HG03558 (cell line): ENCODE measurements around the gene PIGS.
"Not testable (repeated sequence)": the region's sequence is repeated elsewhere in the genome, so short reads cannot be mapped to it uniquely, and the experiment has no call there.

Experiments
- ATAC-seq: cut with Tn5 transposase; IDR thresholded peaks from one replicate; pipeline ENCODE4 v1.9.1; 2021; ENCODE audit warnings: moderate number of reproducible peaks; ENCODE audit not compliant: unreplicated experiment; ENCODE audit errors: extremely low read depth

The PIGS gene

DNA sequence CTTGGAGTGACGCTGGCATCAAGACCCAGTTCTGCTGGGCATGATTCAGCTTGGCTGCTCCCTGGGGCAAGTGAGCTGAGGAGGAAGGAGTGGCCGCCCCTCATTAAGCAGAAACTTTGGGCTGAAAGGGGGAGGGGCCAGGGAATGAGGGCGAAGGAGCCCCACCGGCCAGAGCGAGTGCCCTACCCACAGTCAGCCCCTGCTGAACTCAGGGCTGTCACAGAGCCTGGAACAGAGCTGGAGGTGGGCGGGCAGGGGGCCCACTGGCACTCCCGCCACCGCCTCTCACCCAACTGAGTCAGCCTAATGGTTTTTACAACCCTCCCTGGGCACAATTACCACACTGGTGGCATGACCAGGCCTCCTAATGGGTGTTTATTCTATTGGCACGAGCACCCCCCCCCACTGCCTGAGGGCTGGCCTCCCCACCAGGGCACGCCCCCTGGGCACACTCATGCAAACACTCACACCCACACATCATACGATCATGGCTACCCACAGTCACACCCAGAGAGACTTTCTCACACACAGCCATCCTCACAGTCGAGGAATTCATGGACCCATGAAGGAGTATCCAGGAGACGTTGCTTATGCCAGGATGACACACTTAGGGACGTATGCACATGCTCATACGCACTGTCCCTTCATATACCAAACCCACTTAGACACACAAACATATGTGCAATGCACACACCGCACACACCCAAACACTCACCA lies 38.1 kb downstream of the PIGS start:
- ATAC-seq: no peak

- ATAC-seq: no peak
Measured at GRCh38 chr17:28532050-28532960, 39.0 kb downstream of the PIGS start.

GRCh38 chr17:28530926-28531325 lies 40.4 kb downstream of the PIGS start:
- ATAC-seq: no peak

DNA sequence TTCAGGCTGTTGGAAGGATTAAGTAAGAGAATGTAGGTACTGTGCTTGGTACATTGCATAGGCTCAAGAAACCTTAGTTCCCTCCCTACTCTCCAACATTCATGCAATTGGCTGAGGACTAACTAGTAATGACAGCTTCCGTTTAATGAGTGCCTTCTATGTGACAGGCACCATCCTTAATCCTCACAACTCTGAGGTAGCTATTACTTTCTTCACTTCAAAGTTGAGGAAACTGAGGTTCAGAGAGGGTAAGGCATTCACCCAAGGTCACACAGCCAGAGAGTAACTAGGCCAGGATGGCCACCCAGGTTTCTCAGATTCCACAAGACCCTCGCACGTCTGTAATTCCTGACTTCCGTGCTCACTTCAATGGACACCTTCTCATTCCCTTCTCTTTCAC lies 41.1 kb downstream of the PIGS start:
- ATAC-seq: no peak

DNA sequence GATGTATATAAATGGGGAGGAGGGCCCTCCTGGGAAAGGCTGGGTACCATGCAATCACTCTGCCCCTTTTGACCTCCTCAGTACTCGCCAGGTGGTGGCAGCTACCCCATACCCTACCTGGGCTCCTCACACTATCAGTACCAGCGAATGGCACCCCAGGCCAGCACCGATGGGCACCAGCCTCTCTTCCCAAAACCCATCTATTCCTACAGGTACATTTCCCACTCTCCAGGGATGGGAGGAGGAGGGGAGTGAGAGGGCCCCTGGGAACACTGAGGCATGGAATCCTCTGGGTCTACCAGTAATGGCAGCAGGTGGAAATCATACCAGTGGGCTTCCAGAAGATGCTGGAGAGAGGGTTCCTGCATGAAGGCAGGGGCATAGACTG lies 42.3 kb downstream of the PIGS start:
- no peak for ATAC-seq

DNA sequence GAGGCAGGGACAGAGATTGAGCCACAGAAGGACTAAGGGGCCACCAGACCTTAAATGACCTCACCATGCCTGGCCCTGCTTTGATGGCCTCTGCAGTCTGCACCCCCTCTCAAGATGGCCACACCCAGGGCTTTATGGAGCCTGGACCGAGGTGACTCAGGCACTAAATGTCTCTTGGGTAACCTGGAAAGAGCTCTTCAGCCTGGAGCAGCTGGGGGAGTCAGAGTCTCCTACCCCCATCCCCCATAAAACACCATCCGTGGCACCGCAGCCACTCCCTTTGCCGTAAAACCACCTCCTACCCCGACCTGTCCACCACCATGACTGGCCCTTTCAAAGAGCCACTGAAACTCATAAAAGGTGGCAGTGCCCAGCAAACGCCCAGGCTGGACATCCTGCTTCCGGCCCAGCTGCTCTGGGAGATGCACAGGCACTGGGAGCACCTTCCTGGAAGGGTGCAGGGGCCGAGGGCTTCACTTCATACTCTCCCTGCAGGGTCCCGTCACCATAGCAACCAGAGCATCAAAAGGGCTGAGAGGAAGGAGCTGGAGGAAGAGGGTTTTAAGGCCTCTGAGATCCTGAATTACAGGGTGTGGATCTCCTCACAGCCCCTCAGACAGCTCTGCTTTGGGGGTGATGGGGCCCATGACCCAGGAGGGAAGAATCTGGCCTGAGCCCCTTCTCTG lies 42.9 kb downstream of the PIGS start:
- ATAC-seq: no peak

DNA sequence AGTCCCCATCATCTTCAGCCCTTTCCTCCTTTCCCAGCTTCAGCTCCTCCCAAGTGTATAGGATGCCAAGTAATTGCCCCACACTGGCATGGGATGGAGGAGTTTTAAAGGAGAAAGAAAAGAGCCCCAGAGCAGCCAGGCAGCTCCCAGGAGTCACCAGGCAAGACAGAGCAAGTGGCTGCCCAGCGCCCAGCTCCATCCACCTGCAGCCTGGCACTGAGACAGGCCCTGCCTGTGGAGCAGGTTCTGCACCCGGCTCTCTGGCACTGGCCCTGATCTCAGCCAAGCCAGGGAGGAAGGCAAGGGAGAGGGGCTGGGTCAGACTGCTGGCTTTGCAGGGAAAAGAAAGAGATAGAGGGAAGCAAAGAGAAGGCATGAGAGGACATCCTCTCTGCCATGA lies 43.5 kb downstream of the PIGS start:
- no peak for ATAC-seq

DNA sequence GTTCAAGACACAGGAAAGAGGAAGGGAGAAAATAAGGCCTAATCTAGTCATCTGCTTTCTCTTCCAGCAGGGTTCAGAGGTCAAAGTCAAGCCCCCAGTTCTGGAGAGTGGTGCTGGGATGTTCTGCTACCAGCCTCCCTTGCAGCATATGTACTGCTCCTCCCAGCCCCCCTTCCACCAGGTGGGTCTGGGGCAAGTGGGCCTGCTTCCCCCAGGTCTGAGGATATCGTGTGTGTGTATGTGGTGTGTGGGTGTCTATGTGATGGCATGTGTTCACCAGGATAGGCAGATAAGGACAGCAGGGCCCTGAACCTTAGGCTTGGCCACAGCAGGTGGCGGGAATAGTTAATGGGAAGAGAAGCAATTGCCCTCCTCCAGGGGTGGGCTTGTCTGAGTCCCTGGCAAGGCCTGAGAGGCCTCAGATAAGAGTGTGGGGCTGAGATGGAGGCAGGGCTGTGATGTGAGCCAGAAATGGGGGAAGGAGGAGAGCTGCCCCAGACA lies 44.1 kb downstream of the PIGS start:
- ATAC-seq: no peak

GRCh38 chr17:28526381-28526780 lies 44.9 kb downstream of the PIGS start:
- ATAC-seq: no peak

- no peak for ATAC-seq
Measured at GRCh38 chr17:28524476-28525424, 46.6 kb downstream of the PIGS start.

- ATAC-seq: no peak
Measured at GRCh38 chr17:28523876-28524275, 47.4 kb downstream of the PIGS start.

DNA sequence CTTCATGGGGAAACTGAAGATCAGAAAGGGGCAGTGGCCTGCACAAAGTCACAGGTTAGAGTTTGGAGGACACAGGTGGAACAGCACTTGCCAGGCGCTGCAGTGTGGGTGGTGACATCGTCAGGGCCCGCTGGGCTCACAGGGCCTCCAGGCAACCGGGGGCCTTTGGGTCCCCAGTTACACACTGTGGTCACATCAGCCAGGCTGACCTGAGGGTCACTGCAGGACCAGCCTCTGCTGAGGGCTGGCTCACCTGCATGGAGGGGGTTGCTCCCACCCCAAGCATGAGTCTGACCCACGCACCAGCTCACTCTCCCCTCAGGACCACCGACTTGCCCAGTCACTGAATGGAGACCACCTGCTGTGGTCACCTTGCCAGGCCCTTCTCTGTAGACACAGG lies 48.1 kb downstream of the PIGS start:
- no peak for ATAC-seq

- ATAC-seq: not testable (repeated sequence)
Measured at GRCh38 chr17:28522281-28522680, 49.0 kb downstream of the PIGS start.

- no peak for ATAC-seq
Measured at GRCh38 chr17:28521311-28522085, 49.8 kb downstream of the PIGS start.

DNA sequence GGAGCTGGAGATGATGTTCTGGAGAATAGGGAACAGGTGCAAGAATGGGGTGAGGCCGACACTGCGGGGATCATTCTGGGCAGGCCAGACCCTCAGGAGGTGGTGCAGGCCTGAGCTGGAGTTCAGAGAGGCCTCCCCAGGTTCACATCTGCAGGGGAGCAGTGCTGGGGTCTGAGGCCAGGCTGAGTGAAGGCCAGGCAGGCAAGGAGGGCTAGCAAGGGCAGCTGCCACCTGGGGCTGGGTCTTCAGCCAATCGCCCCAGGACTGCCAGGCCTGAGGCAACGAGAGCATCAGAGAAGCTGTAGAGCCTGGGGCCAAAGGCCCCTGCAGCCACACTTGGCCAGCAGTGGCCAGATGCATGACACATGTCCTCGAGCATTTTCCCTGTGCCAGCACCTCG lies 50.6 kb downstream of the PIGS start:
- ATAC-seq: no peak

GRCh38 chr17:28519236-28519635 lies 52.1 kb downstream of the PIGS start:
- no peak for ATAC-seq

DNA sequence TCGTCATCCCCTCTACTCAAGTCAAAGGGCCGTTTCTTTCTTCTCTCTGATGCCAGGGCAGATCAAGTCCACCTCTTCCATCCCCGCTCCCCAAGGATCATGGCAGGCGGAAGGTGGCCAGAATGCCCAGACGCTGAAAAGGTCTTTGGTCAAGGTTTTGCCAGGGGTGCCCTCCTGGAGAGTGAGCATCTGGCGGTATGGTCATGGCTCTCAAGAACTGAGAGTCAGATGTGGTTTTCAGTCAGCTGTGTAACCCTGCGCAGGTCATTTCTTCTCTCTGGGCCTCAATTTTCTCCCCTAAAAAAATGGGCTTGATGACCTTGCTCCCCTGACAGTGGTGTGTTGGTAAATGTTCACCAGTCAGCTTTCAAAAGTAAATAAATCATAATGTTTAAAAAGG lies 52.7 kb downstream of the PIGS start:
- ATAC-seq: no peak

- no peak for ATAC-seq
Measured at GRCh38 chr17:28518132-28518531, 53.2 kb downstream of the PIGS start.

GRCh38 chr17:28515518-28515917 lies 55.8 kb downstream of the PIGS start:
- ATAC-seq: no peak
